Measurements from ENCODE around the gene TK2. TPM values are rescaled to one million over a fixed set of nuclear protein-coding genes. Genes with fewer than 3 reads are reported as not detected.

Gene TK2
- total RNA-seq, 1 experiment from 2014 or later = 5.0 TPM

DNA sequence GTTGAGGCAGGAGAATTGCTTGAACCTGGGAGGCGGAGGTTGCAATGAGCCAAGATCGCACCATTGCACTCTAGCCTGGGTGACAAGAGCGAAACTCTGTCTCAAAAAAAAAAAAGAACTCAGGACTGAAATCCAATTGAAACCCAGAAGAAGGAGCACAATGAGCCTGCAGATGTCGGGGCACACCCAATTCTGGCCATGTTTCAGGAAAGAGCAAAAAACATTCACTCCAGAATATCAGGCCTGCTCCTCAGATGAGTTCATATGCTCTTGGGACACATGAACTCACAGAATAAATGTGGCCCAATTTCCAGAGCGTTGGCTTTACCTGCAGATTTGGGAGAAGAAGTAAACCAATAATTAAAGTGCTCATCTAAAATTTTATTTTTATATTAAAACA lies 26.4 kb upstream of the TK2 start (continued):
- TF ChIP-seq, protein P1, sequence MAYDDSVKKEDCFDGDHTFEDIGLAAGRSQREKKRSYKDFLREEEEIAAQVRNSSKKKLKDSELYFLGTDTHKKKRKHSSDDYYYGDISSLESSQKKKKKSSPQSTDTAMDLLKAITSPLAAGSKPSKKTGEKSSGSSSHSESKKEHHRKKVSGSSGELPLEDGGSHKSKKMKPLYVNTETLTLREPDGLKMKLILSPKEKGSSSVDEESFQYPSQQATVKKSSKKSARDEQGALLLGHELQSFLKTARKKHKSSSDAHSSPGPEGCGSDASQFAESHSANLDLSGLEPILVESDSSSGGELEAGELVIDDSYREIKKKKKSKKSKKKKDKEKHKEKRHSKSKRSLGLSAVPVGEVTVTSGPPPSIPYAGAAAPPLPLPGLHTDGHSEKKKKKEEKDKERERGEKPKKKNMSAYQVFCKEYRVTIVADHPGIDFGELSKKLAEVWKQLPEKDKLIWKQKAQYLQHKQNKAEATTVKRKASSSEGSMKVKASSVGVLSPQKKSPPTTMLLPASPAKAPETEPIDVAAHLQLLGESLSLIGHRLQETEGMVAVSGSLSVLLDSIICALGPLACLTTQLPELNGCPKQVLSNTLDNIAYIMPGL (CRISPR knock-in tag; IDR thresholded peaks at IDR 0.05) = no peak

DNA sequence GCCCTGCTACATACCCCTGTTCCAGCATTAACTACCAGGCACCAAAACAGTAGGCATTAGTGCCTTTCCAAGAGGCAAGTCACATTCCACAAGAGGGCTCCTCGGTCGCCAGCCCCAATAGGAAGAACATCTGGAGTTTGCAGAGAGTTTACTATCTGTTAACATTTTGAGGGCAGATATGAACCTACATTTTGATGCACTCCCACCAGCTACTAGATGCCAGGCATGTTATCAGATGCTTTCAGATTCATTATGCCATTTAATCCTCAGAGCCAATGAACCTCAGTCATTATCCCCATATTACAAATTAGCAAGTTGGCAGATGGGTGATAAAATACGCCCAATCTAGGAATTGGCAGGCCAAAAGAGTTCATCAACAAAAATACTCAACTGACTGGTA lies 25.1 kb upstream of the TK2 start:
- TF ChIP-seq CBFB (CRISPR knock-in tag; IDR thresholded peaks at IDR 0.05; ENCODE audit: low read depth) (no peak), ZNF121 (CRISPR knock-in tag; IDR thresholded peaks at IDR 0.05) (no peak), E2F4 (CRISPR knock-in tag; IDR thresholded peaks at IDR 0.05; ENCODE audit: borderline replicate concordance, low read depth) (no peak), NR1H2 (CRISPR knock-in tag; IDR thresholded peaks at IDR 0.05) (no peak)
- TF ChIP-seq, protein P2, sequence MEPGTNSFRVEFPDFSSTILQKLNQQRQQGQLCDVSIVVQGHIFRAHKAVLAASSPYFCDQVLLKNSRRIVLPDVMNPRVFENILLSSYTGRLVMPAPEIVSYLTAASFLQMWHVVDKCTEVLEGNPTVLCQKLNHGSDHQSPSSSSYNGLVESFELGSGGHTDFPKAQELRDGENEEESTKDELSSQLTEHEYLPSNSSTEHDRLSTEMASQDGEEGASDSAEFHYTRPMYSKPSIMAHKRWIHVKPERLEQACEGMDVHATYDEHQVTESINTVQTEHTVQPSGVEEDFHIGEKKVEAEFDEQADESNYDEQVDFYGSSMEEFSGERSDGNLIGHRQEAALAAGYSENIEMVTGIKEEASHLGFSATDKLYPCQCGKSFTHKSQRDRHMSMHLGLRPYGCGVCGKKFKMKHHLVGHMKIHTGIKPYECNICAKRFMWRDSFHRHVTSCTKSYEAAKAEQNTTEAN (CRISPR knock-in tag; IDR thresholded peaks at IDR 0.05) = no peak
- POLR2A ChIA-PET = no interaction called here
- H3K36me3 Mint-ChIP-seq = no peaks in the 10 kb centered on the region
- peaks cover 13% of the 10 kb centered on the region for H3K4me1 Mint-ChIP-seq
- ATAC-seq (no peak), DNase-seq (ENCODE audit: low spot score) (no peak)
- no peak overlapping the region for H3K4me3 Mint-ChIP-seq
- no peaks in the 10 kb centered on the region for H3K9me3 Mint-ChIP-seq
- H3K27me3 Mint-ChIP-seq (ENCODE audit: low read depth) = peaks cover 37% of the 10 kb centered on the region
- H3K27ac Mint-ChIP-seq = no peak overlapping the region
- CTCF ChIA-PET = interaction anchor here (1.0 to 2.2 kb wide), 4 partner anchors 14 to 232 kb away, joined by 3 to 11 read pairs (median 4); no protein-coding TSS in a partner anchor

GRCh38 chr16:66574531-66574930 lies 24.6 kb upstream of the TK2 start:
- DNase-seq (ENCODE audit: low spot score) (no peak), ATAC-seq (no peak)
- ChIA-PET POLR2A (no interaction called here), CTCF (interaction anchor here (1.0 to 2.2 kb wide), 4 partner anchors 15 to 232 kb away, joined by 3 to 11 read pairs (median 4); no protein-coding TSS in a partner anchor)
- no peaks in the 10 kb centered on the region for H3K9me3 Mint-ChIP-seq
- H3K27ac Mint-ChIP-seq = no peak overlapping the region
- peaks cover 31% of the 10 kb centered on the region for H3K27me3 Mint-ChIP-seq (ENCODE audit: low read depth)
- H3K36me3 Mint-ChIP-seq = no peaks in the 10 kb centered on the region
- no peak for TF ChIP-seq HMGA2 (CRISPR knock-in tag; IDR thresholded peaks at IDR 0.05)
- TF ChIP-seq CDX4 (CRISPR knock-in tag; IDR thresholded peaks at IDR 0.05; ENCODE audit: borderline replicate concordance) = no peak
- TF ChIP-seq PRRX2 (CRISPR knock-in tag; IDR thresholded peaks at IDR 0.05) = no peak
- H3K4me1 Mint-ChIP-seq = peaks cover 9% of the 10 kb centered on the region
- H3K4me3 Mint-ChIP-seq = no peak overlapping the region

DNA sequence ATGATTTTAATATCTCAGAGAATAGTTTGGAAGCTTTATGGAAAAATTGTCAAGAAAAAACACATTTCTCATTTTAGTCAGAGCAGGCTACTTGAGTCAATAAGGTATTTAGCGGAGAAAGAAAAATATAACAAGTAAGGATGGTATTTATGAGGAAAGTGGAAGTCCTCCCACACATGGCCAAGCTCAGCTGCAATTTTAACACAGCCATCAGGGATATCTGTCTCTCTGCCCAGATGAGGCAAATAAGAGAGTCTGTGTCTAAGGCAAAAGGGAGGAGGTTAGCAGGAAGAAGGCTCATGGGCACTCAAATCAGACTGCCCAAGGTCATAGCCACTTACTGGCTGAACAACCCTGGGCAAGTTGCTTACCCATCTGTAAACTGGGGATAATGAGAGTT lies 24.2 kb upstream of the TK2 start:
- DNase-seq (ENCODE audit: low spot score) = no peak
- Mint-ChIP-seq H3K27ac (no peak overlapping the region), H3K4me1 (peaks cover 7% of the 10 kb centered on the region), H3K36me3 (no peaks in the 10 kb centered on the region), H3K9me3 (no peaks in the 10 kb centered on the region), H3K27me3 (ENCODE audit: low read depth) (peaks cover 27% of the 10 kb centered on the region), H3K4me3 (no peak overlapping the region)
- ATAC-seq = no peak
- ChIA-PET POLR2A (no interaction called here), CTCF (interaction anchor here (2.0 to 2.2 kb wide), 2 partner anchors 15 to 34 kb away, joined by 6 to 11 read pairs; no protein-coding TSS in a partner anchor)
- TF ChIP-seq, protein P2 (CRISPR knock-in tag; IDR thresholded peaks at IDR 0.05) = no peak
- no peak for TF ChIP-seq NR2C2 (CRISPR knock-in tag; IDR thresholded peaks at IDR 0.05)
- TF ChIP-seq SMAD4 (CRISPR knock-in tag; IDR thresholded peaks at IDR 0.05) = no peak
- TF ChIP-seq NFE2L1 (CRISPR knock-in tag; IDR thresholded peaks at IDR 0.05) = no peak
- no peak for TF ChIP-seq PREB (CRISPR knock-in tag; IDR thresholded peaks at IDR 0.05; ENCODE audit: borderline replicate concordance)
- no peak for TF ChIP-seq NFYB (CRISPR knock-in tag; conservative IDR thresholded peaks at IDR 0.05; ENCODE audit: low read depth)
- no peak for TF ChIP-seq ZNF263 (CRISPR knock-in tag; IDR thresholded peaks at IDR 0.05; ENCODE audit: low read depth)
- no peak for TF ChIP-seq CBFB (CRISPR knock-in tag; IDR thresholded peaks at IDR 0.05; ENCODE audit: low read depth)
- no peak for TF ChIP-seq SOX15 (CRISPR knock-in tag; IDR thresholded peaks at IDR 0.05)
- TF ChIP-seq IRF2 (CRISPR knock-in tag; IDR thresholded peaks at IDR 0.05; ENCODE audit: borderline replicate concordance, low read depth) = no peak
- TF ChIP-seq, protein P3, sequence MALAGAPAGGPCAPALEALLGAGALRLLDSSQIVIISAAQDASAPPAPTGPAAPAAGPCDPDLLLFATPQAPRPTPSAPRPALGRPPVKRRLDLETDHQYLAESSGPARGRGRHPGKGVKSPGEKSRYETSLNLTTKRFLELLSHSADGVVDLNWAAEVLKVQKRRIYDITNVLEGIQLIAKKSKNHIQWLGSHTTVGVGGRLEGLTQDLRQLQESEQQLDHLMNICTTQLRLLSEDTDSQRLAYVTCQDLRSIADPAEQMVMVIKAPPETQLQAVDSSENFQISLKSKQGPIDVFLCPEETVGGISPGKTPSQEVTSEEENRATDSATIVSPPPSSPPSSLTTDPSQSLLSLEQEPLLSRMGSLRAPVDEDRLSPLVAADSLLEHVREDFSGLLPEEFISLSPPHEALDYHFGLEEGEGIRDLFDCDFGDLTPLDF (CRISPR knock-in tag; IDR thresholded peaks at IDR 0.05) = no peak
